Uterus (tissue), 4 donors: ENCODE measurements around the gene WDR81. TPM values are rescaled to one million over a fixed set of nuclear protein-coding genes. Genes with fewer than 3 reads are reported as not detected.

ENCODE experiments used
- DNase-seq, 2 donors: peaks; one replicate each; pipeline ENCODE4 v3.0.0-alpha.2; 2019 to 2020
- H3K27ac ChIP-seq, 2 donors: fragments of 200-600 bp; sonication (generic); 1 replicate in 1 of 2; 2 replicates in 1 of 2; pipeline ENCODE4 v1.5.1; 2016 to 2018
- H3K27me3 ChIP-seq, 2 donors: fragments of 200-600 bp; sonication (generic); one replicate each; pipeline ENCODE4 v1.5.1; 2018 to 2019; ENCODE audit warnings: control low read depth in 1 of 2
- H3K36me3 ChIP-seq, 2 donors: fragments of 200-600 bp; sonication (generic); one replicate each; pipeline ENCODE4 v1.5.1; 2019; ENCODE audit warnings: control low read depth in 1 of 2
- H3K4me1 ChIP-seq, 2 donors: fragments of 200-600 bp; sonication (generic); one replicate each; pipeline ENCODE4 v1.5.1; 2018 to 2019; ENCODE audit warnings: control low read depth in 1 of 2
- H3K4me3 ChIP-seq, 2 donors: fragments of 200-600 bp; sonication (generic); 1 replicate in 1 of 2; 2 replicates in 1 of 2; pipeline ENCODE4 v1.5.1; 2018 to 2019; ENCODE audit warnings: mild to moderate bottlenecking in 1 of 2
- H3K9me3 ChIP-seq, 2 donors: fragments of 200-600 bp; sonication (generic); one replicate each; pipeline ENCODE4 v1.5.1; 2019; ENCODE audit warnings: control low read depth in 1 of 2
- CTCF ChIP-seq, 4 experiments: fragments of 200-600 bp in 2 of 4; fragments of 450-650 bp in 2 of 4; sonication (generic) in 2 of 4; IDR thresholded peaks; one replicate each; pipeline ENCODE4 v1.5.1; 2016 to 2019; ENCODE audit warnings: antibody characterized with exemption in 4 of 4, mild to moderate bottlenecking in 2 of 4, moderate library complexity in 1 of 4
- POLR2A ChIP-seq, 2 donors: fragments of 450-650 bp; IDR thresholded peaks; one replicate each; pipeline ENCODE4 v1.6.1; 2016; ENCODE audit warnings: antibody characterized with exemption in 2 of 2, mild to moderate bottlenecking in 1 of 2, moderate library complexity in 1 of 2
- intact Hi-C: fragments of 100-400 bp; cut with DNase I; formaldehyde crosslinking; loops from one replicate; pipeline ENCODE4 v1.15.1; 2023; ENCODE audit warnings: low total_unique reads
- total RNA-seq, 4 donors: library from RNA; depleted of rRNA in 3 of 4; stranded (reverse); fragments of >200 nt in 3 of 4; gene quantifications; one replicate each; pipeline versions ENCODE4 v1.1.0 to v1.2.4, GENCODE V29; 2014 to 2023
- donor health status: DM: yes; HTN: yes; CAD: no.

WDR81 gene
- total RNA-seq, 4 donors from 2014 or later = 23.6 to 40.7 (median 29.9) TPM

- DNase-seq = no peak
Observed at GRCh38 chr17:1782171-1782567, 57.7 kb downstream of the WDR81 start.

GRCh38 chr17:1783271-1783670, 58.8 kb downstream of the WDR81 start:
- Histone ChIP-seq H3K9me3 (no peaks in the 10 kb centered on the region), H3K27me3 (no peaks in the 10 kb centered on the region), H3K4me3 (peak overlapping the region; percentile 2 to 6), H3K36me3 (no peaks in the 10 kb centered on the region), H3K4me1 (peaks cover 8 to 12% of the 10 kb centered on the region in 2 donors), H3K27ac (peak overlapping the region; percentile 89 to 97)
- intact Hi-C loops = loop anchor here (5.0 kb wide), 1 partner anchor 61 kb away; the partner anchor contains the start of gene WDR81
- DNase-seq = peak; percentile 48 to 55
- no peak for TF ChIP-seq CTCF (IDR thresholded peaks at IDR 0.05)
- no peak for TF ChIP-seq POLR2A (IDR thresholded peaks at IDR 0.05)

More at GRCh38 chr17:1782171-1782567, 57.7 kb downstream of the WDR81 start:
- H3K27me3 ChIP-seq = no peaks in the 10 kb centered on the region
- no peaks in the 10 kb centered on the region for H3K36me3 ChIP-seq
- H3K27ac ChIP-seq = peak overlapping the region; percentile 89 to 97
- no peak for TF ChIP-seq POLR2A (IDR thresholded peaks at IDR 0.05)
- TF ChIP-seq CTCF (IDR thresholded peaks at IDR 0.05) = no peak
- H3K9me3 ChIP-seq = no peaks in the 10 kb centered on the region
- intact Hi-C loops = loop anchor here (5.0 kb wide), 1 partner anchor 60 kb away; the partner anchor contains the start of gene WDR81
- peaks cover 8 to 10% of the 10 kb centered on the region in 2 donors for H3K4me1 ChIP-seq
- H3K4me3 ChIP-seq = no peak overlapping the region

- H3K4me3 ChIP-seq = peak overlapping the region; percentile 2 to 6
- DNase-seq = peak; percentile 88 to 97
- TF ChIP-seq CTCF (IDR thresholded peaks at IDR 0.05) (peak; percentile 83 to 92 (median 88)), POLR2A (IDR thresholded peaks at IDR 0.05) (peak; percentile 35 to 65)
- peak overlapping the region; percentile 89 to 97 for H3K27ac ChIP-seq
- H3K27me3 ChIP-seq = no peaks in the 10 kb centered on the region
- intact Hi-C loops = loop anchor here (5.0 kb wide), 1 partner anchor 62 kb away; the partner anchor contains the start of gene WDR81
- H3K9me3 ChIP-seq = no peaks in the 10 kb centered on the region
- H3K36me3 ChIP-seq = no peaks in the 10 kb centered on the region
- peaks cover 8 to 12% of the 10 kb centered on the region in 2 donors for H3K4me1 ChIP-seq
Observed at GRCh38 chr17:1783834-1784611, 59.5 kb downstream of the WDR81 start.

- no peak overlapping the region for H3K4me3 ChIP-seq
- no peak for DNase-seq
- H3K27ac ChIP-seq = peak overlapping the region; percentile 93 to 96
- no peaks in the 10 kb centered on the region for H3K36me3 ChIP-seq
- H3K27me3 ChIP-seq = no peaks in the 10 kb centered on the region
- H3K9me3 ChIP-seq = no peaks in the 10 kb centered on the region
- intact Hi-C loops = no loop called here
- no peak for TF ChIP-seq CTCF (IDR thresholded peaks at IDR 0.05)
- TF ChIP-seq POLR2A (IDR thresholded peaks at IDR 0.05) = no peak
- H3K4me1 ChIP-seq = peaks cover 8 to 12% of the 10 kb centered on the region in 2 donors
Observed at GRCh38 chr17:1785930-1786329, 61.4 kb downstream of the WDR81 start.

GRCh38 chr17:1786708-1787107, 62.2 kb downstream of the WDR81 start:
- Histone ChIP-seq H3K36me3 (no peaks in the 10 kb centered on the region), H3K4me1 (peaks cover 8 to 12% of the 10 kb centered on the region in 2 donors), H3K9me3 (no peaks in the 10 kb centered on the region), H3K27me3 (no peaks in the 10 kb centered on the region), H3K27ac (peak overlapping the region; percentile 93 to 96), H3K4me3 (no peak overlapping the region)
- no peak for DNase-seq
- intact Hi-C loops = no loop called here
- TF ChIP-seq POLR2A (IDR thresholded peaks at IDR 0.05) (no peak), CTCF (IDR thresholded peaks at IDR 0.05) (no peak)
